Caco-2 (cell line): ENCODE results near the gene MMEL1. TPM values are rescaled to one million over a fixed set of nuclear protein-coding genes. Genes with fewer than 3 reads are reported as not detected.
"Not testable (repeated sequence)": the region's sequence is repeated elsewhere in the genome, so short reads cannot be mapped to it uniquely, and the experiment has no call there.

ENCODE experiments used
- BruUV-seq: library from RNA; stranded (reverse); fragments of 400-500 nt; replicated peaks from 2 replicates; lab custom pipeline; 2021; lab: Mats Ljungman, UMichigan
- CTCF ChIA-PET: fragments of 300-600 bp; sonication (Branson Sonifier 250); formaldehyde crosslinking; loops from one replicate; lab custom pipeline; 2022; ENCODE audit warnings: antibody characterized with exemption; lab: Charles Lee
- POLR2A ChIA-PET: fragments of 300-600 bp; sonication (Branson Sonifier 250); formaldehyde crosslinking; loops from one replicate; lab custom pipeline; 2022; ENCODE audit warnings: antibody characterized with exemption; lab: Charles Lee
- DNase-seq, 2 experiments: peaks; one replicate each; pipeline versions ENCODE4 v3.0.0 to v3.0.0-alpha.2; 2020 to 2022
- H3K27me3 ChIP-seq: replicated peaks from 2 replicates; pipeline ENCODE4 v1.6.0; 2011; ENCODE audit warnings: low read length; ENCODE audit not compliant: control insufficient read depth, insufficient read depth
- H3K36me3 ChIP-seq: 2 replicates; pipeline ENCODE4 v1.5.1; 2011; ENCODE audit warnings: low read length; ENCODE audit not compliant: control insufficient read depth, insufficient read depth
- H3K4me1 ChIP-seq: fragments of 250-450 bp; sonication (Bioruptor Pico); 2 replicates; pipeline ENCODE4 v1.5.1; 2020; ENCODE audit warnings: mild to moderate bottlenecking
- H3K4me3 ChIP-seq: 2 replicates; pipeline ENCODE4 v1.5.1; 2011; ENCODE audit warnings: low read depth, mild to moderate bottlenecking, control low read depth, low read length
- H3K9me3 ChIP-seq: fragments of 250-450 bp; sonication (Bioruptor Pico); 2 replicates; pipeline ENCODE4 v1.5.1; 2020; ENCODE audit warnings: mild to moderate bottlenecking, moderate library complexity
- H3K27ac Mint-ChIP-seq: one replicate; pipeline ENCODE4 v1.8.0; 2022; ENCODE audit warnings: mixed read lengths; ENCODE audit not compliant: unreplicated experiment
- H3K27me3 Mint-ChIP-seq: one replicate; pipeline ENCODE4 v1.8.0; 2022; ENCODE audit warnings: mixed read lengths; ENCODE audit not compliant: insufficient read depth, unreplicated experiment
- H3K36me3 Mint-ChIP-seq: one replicate; pipeline ENCODE4 v1.8.0; 2022; ENCODE audit warnings: mild to moderate bottlenecking, mixed read lengths; ENCODE audit not compliant: insufficient read depth, unreplicated experiment
- H3K4me1 Mint-ChIP-seq: one replicate; pipeline ENCODE4 v1.8.0; 2022; ENCODE audit warnings: low read depth, mixed read lengths; ENCODE audit not compliant: unreplicated experiment
- H3K4me3 Mint-ChIP-seq: one replicate; pipeline ENCODE4 v1.8.0; 2022; ENCODE audit warnings: mild to moderate bottlenecking, moderate library complexity, mixed read lengths; ENCODE audit not compliant: unreplicated experiment
- H3K9me3 Mint-ChIP-seq: one replicate; pipeline ENCODE4 v1.8.0; 2022; ENCODE audit warnings: mixed read lengths; ENCODE audit not compliant: unreplicated experiment
- intact Hi-C: fragments of 100-400 bp; cut with micrococcal nuclease; formaldehyde crosslinking; loops from one replicate; pipeline ENCODE4 v1.10.0; 2022; ENCODE audit not compliant: unreplicated experiment
- total RNA-seq: library from RNA; stranded (reverse); gene quantifications from 2 replicates; pipeline ENCODE4 v1.2.3, GENCODE V29; 2022
- TF ChIP-seq, protein P1 (sequence below), 2 experiments: fragments of 200-600 bp in 1 of 2; IDR thresholded peaks; 1 replicate in 1 of 2; 2 replicates in 1 of 2; pipeline versions ENCODE4 v1.5.1 to v1.8.0; 2011 to 2022; ENCODE audit warnings: antibody characterized with exemption in 1 of 2, control low read depth in 1 of 2, inconsistent platforms in 1 of 2, low read depth in 1 of 2, low read length in 1 of 2, mild to moderate bottlenecking in 1 of 2, moderate library complexity in 1 of 2; ENCODE audit not compliant: insufficient read depth in 1 of 2, severe bottlenecking in 1 of 2, unreplicated experiment in 1 of 2

The MMEL1 gene
- total RNA-seq, 1 experiment from 2014 or later = not detected

GRCh38 chr1:2578758-2579118 lies 54.1 kb downstream of the MMEL1 start:
- BruUV-seq = no TSS peak
- no peaks in the 10 kb centered on the region for H3K27me3 Mint-ChIP-seq
- H3K4me3 Mint-ChIP-seq = no peak overlapping the region
- no peaks in the 10 kb centered on the region for H3K4me1 Mint-ChIP-seq
- TF ChIP-seq, protein P1, sequence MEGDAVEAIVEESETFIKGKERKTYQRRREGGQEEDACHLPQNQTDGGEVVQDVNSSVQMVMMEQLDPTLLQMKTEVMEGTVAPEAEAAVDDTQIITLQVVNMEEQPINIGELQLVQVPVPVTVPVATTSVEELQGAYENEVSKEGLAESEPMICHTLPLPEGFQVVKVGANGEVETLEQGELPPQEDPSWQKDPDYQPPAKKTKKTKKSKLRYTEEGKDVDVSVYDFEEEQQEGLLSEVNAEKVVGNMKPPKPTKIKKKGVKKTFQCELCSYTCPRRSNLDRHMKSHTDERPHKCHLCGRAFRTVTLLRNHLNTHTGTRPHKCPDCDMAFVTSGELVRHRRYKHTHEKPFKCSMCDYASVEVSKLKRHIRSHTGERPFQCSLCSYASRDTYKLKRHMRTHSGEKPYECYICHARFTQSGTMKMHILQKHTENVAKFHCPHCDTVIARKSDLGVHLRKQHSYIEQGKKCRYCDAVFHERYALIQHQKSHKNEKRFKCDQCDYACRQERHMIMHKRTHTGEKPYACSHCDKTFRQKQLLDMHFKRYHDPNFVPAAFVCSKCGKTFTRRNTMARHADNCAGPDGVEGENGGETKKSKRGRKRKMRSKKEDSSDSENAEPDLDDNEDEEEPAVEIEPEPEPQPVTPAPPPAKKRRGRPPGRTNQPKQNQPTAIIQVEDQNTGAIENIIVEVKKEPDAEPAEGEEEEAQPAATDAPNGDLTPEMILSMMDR (IDR thresholded peaks at IDR 0.05; ENCODE audit: insufficient read depth in 1 of 2, low read depth in 1 of 2, low read length in 1 of 2, severe bottlenecking in 1 of 2, unreplicated experiment in 1 of 2) = no peak
- Histone ChIP-seq H3K4me3 (no peak overlapping the region), H3K27me3 (no peaks in the 10 kb centered on the region), H3K36me3 (no peaks in the 10 kb centered on the region), H3K9me3 (no peaks in the 10 kb centered on the region), H3K4me1 (peaks cover 12% of the 10 kb centered on the region; the same call in 1 of the 2 replicates)
- CTCF ChIA-PET = no interaction called here
- H3K36me3 Mint-ChIP-seq = no peaks in the 10 kb centered on the region
- intact Hi-C loops = no loop called here
- POLR2A ChIA-PET = no interaction called here
- DNase-seq = no peak
- H3K9me3 Mint-ChIP-seq = peaks cover 4% of the 10 kb centered on the region
- H3K27ac Mint-ChIP-seq = no peak overlapping the region

DNA sequence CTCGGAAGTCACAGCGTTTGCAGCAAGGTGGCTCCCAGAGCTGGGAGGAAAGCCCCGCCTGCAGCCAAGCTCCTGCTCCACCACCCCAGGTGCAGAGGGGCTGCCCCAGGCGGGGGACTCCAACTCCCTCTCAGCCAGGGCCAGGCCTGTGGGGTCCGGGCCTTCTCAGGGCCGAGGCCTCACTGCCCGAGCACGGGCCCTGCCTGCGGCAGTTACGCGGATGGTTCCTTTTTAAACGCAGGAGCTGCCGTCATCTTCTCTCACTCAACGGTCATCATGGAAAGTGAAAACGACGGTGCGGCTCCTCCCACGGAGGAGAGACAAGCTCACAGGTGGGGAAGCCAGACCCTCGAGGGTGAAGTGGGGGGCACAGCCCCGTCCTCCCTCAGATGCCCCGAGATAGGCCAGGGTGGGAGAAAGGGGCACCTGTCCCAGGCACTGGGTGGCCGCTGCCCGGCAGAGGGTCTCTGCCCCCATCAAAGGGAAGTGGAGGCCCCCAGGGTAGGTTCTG lies 55.2 kb downstream of the MMEL1 start:
- CTCF ChIA-PET, H3K4me3 Mint-ChIP-seq, H3K36me3 Mint-ChIP-seq, H3K27me3 Mint-ChIP-seq, H3K27me3 ChIP-seq, H3K9me3 ChIP-seq, H3K27ac Mint-ChIP-seq, intact Hi-C loops, BruUV-seq, DNase-seq, H3K4me3 ChIP-seq, H3K4me1 Mint-ChIP-seq, H3K36me3 ChIP-seq, POLR2A ChIA-PET: not testable (repeated sequence)
- peaks cover 15% of the 10 kb centered on the region for H3K9me3 Mint-ChIP-seq
- H3K4me1 ChIP-seq = peaks cover 12% of the 10 kb centered on the region; the same call in 1 of the 2 replicates

GRCh38 chr1:2575801-2576663 lies 56.8 kb downstream of the MMEL1 start:
- peaks cover 6% of the 10 kb centered on the region for H3K36me3 Mint-ChIP-seq
- Histone ChIP-seq H3K9me3 (no peaks in the 10 kb centered on the region), H3K4me1 (peaks cover 12% of the 10 kb centered on the region; the same call in 1 of the 2 replicates), H3K36me3 (no peaks in the 10 kb centered on the region), H3K4me3 (no peak overlapping the region), H3K27me3 (no peaks in the 10 kb centered on the region)
- no peak overlapping the region for H3K27ac Mint-ChIP-seq
- DNase-seq = peak; percentile 49 to 75
- H3K4me3 Mint-ChIP-seq = no peak overlapping the region
- CTCF ChIA-PET = no interaction called here
- intact Hi-C loops = no loop called here
- no peaks in the 10 kb centered on the region for H3K4me1 Mint-ChIP-seq
- no peaks in the 10 kb centered on the region for H3K27me3 Mint-ChIP-seq
- BruUV-seq = no TSS peak
- H3K9me3 Mint-ChIP-seq = peaks cover 16% of the 10 kb centered on the region
- TF ChIP-seq, protein P1 (IDR thresholded peaks at IDR 0.05; ENCODE audit: insufficient read depth in 1 of 2, low read depth in 1 of 2, low read length in 1 of 2, severe bottlenecking in 1 of 2, unreplicated experiment in 1 of 2) = no peak
- POLR2A ChIA-PET = no interaction called here
